OCI-LY7 (cell line): ENCODE results near the gene PSTPIP2. TPM values are rescaled to one million over a fixed set of nuclear protein-coding genes. Genes with fewer than 3 reads are reported as not detected.

Source experiments
- BruUV-seq: library from RNA; stranded (reverse); fragments of 400-500 nt; replicated peaks from 2 replicates; lab custom pipeline; 2021; lab: Mats Ljungman, UMichigan
- CTCF ChIA-PET: fragments of 300-600 bp; sonication (Branson Sonifier 250); formaldehyde crosslinking; loops from one replicate; lab custom pipeline; 2022; ENCODE audit warnings: antibody characterized with exemption; ENCODE audit not compliant: unreplicated experiment; lab: Charles Lee
- POLR2A ChIA-PET: fragments of 300-600 bp; sonication (Branson Sonifier 250); formaldehyde crosslinking; loops from one replicate; lab custom pipeline; 2022; ENCODE audit warnings: antibody characterized with exemption; lab: Charles Lee
- DNase-seq: peaks from one replicate; pipeline ENCODE4 v3.0.0-alpha.2; 2015; ENCODE audit warnings: low spot score
- H2AFZ ChIP-seq: fragments of 200-600 bp; sonication (generic), shearing (Covaris generic); 2 replicates; pipeline ENCODE4 v1.6.1; 2014; ENCODE audit warnings: mild to moderate bottlenecking, antibody characterized with exemption, low read length, moderate library complexity
- H3K27ac ChIP-seq: fragments of 200-600 bp; sonication (generic); 2 replicates; pipeline ENCODE4 v1.5.1; 2014; ENCODE audit warnings: mixed run types, low read depth, mild to moderate bottlenecking, moderate library complexity, low read length, inconsistent platforms; ENCODE audit not compliant: poor library complexity, severe bottlenecking
- H3K36me3 ChIP-seq: fragments of 200-600 bp; sonication (generic); 2 replicates; pipeline ENCODE4 v1.6.1; 2014; ENCODE audit warnings: mild to moderate bottlenecking, antibody characterized with exemption, low read length, moderate library complexity, mixed read lengths; ENCODE audit not compliant: insufficient read depth
- H3K4me1 ChIP-seq: fragments of 200-600 bp; sonication (generic); 2 replicates; pipeline ENCODE4 v1.5.1; 2014; ENCODE audit warnings: mild to moderate bottlenecking, low read length; ENCODE audit not compliant: insufficient read depth, poor library complexity, severe bottlenecking
- H3K4me2 ChIP-seq: fragments of 200-600 bp; sonication (generic); 2 replicates; pipeline ENCODE4 v1.6.1; 2014; ENCODE audit warnings: mild to moderate bottlenecking, low read length
- H3K4me3 ChIP-seq: fragments of 200-600 bp; sonication (generic); 2 replicates; pipeline ENCODE4 v1.5.1; 2014; ENCODE audit warnings: mild to moderate bottlenecking, low read depth, low read length; ENCODE audit not compliant: poor library complexity, severe bottlenecking
- H3K79me2 ChIP-seq: fragments of 200-600 bp; sonication (generic); 2 replicates; pipeline ENCODE4 v1.6.1; 2016; ENCODE audit warnings: low read depth, mild to moderate bottlenecking, low read length, moderate library complexity, mixed read lengths; ENCODE audit not compliant: insufficient read depth
- H3K9me2 ChIP-seq: fragments of 200-600 bp; sonication (generic); 2 replicates; pipeline ENCODE4 v1.6.1; 2016; ENCODE audit warnings: mild to moderate bottlenecking, low read length, mixed read lengths; ENCODE audit not compliant: insufficient read depth
- H3K9me3 ChIP-seq: fragments of 200-600 bp; sonication (generic); 2 replicates; pipeline ENCODE4 v1.6.1; 2014; ENCODE audit warnings: mild to moderate bottlenecking, mixed run types, low read length, mixed read lengths
- H4K20me1 ChIP-seq: fragments of 200-600 bp; sonication (generic); 2 replicates; pipeline ENCODE4 v1.6.1; 2014; ENCODE audit warnings: mild to moderate bottlenecking, antibody characterized with exemption, low read length, moderate library complexity, mixed read lengths; ENCODE audit not compliant: insufficient read depth
- EZH2phosphoT487 ChIP-seq: fragments of 200-600 bp; sonication (generic); IDR thresholded peaks from 2 replicates; pipeline ENCODE4 v1.6.1; 2018; ENCODE audit warnings: low read depth, borderline replicate concordance, mild to moderate bottlenecking, mixed run types, antibody characterized with exemption, low read length, moderate library complexity, mixed read lengths
- intact Hi-C: fragments of 100-400 bp; cut with micrococcal nuclease; formaldehyde crosslinking; loops from one replicate; pipeline ENCODE4 v1.10.0; 2022; ENCODE audit not compliant: unreplicated experiment
- total RNA-seq, 2 experiments: library from RNA; depleted of rRNA in 1 of 2; stranded (reverse); fragments of >200 nt in 1 of 2; shearing (Covaris generic) in 1 of 2; gene quantifications; 2 replicates each; pipeline ENCODE4 v1.2.3, GENCODE V29; 2014 to 2022
- TF ChIP-seq, protein P1 (sequence below): fragments of 200-600 bp; sonication (generic); conservative IDR thresholded peaks from 2 replicates; pipeline ENCODE4 v1.5.1; 2014; ENCODE audit warnings: mild to moderate bottlenecking, antibody characterized with exemption, low read length, moderate library complexity, mixed read lengths

Gene PSTPIP2
- total RNA-seq, 2 experiments from 2014 or later: not detected

GRCh38 chr18:45954070-45954934 is 117.8 kb downstream of the PSTPIP2 start:
- H3K79me2 ChIP-seq: no peaks in the 10 kb centered on the region
- intact Hi-C loops: no loop called here
- TF ChIP-seq, protein P1, sequence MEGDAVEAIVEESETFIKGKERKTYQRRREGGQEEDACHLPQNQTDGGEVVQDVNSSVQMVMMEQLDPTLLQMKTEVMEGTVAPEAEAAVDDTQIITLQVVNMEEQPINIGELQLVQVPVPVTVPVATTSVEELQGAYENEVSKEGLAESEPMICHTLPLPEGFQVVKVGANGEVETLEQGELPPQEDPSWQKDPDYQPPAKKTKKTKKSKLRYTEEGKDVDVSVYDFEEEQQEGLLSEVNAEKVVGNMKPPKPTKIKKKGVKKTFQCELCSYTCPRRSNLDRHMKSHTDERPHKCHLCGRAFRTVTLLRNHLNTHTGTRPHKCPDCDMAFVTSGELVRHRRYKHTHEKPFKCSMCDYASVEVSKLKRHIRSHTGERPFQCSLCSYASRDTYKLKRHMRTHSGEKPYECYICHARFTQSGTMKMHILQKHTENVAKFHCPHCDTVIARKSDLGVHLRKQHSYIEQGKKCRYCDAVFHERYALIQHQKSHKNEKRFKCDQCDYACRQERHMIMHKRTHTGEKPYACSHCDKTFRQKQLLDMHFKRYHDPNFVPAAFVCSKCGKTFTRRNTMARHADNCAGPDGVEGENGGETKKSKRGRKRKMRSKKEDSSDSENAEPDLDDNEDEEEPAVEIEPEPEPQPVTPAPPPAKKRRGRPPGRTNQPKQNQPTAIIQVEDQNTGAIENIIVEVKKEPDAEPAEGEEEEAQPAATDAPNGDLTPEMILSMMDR: no peak
- no peak for TF ChIP-seq EZH2phosphoT487
- H2AFZ ChIP-seq: no peak overlapping the region
- H3K4me2 ChIP-seq: no peak overlapping the region
- H3K27ac ChIP-seq: no peak overlapping the region
- CTCF ChIA-PET: no interaction called here
- H3K9me2 ChIP-seq: no peaks in the 10 kb centered on the region
- POLR2A ChIA-PET: no interaction called here
- BruUV-seq: no TSS peak
- H4K20me1 ChIP-seq: no peaks in the 10 kb centered on the region
- H3K4me1 ChIP-seq: no peaks in the 10 kb centered on the region
- H3K36me3 ChIP-seq: peaks cover 22% of the 10 kb centered on the region
- no peak for DNase-seq
- H3K4me3 ChIP-seq: no peak overlapping the region
- no peaks in the 10 kb centered on the region for H3K9me3 ChIP-seq

DNA sequence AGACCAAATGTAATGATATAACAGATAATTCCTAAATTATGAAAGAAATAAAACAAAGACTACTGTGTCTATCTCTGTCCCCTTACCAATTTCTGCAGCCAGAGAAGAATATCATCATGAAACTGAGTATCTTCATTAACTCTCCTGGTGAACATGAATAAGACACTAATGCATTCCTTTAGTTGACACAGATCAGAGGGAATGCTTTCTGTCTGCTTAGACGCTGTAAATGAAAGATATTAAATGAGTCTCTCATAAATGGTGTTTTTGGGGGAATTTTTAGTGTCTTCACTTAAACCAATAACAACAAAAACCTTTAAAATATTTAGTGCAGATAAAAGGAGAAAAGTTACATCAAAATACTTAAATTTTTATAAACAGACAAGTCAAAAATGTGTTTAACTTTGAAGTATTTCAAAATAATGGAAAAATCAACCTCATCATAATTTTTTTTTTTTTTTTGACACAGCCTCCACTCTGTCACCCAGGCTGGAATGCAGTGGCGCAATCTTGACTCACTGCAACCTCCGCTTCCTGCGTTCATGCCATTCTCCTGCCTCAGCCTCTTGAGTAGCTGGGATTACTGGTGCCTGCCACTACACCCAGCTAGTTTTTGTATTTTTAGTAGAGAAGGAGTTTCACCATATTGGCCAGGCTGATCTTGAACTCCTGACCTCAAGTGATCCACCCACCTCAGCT is 120.9 kb downstream of the PSTPIP2 start:
- no peaks in the 10 kb centered on the region for H3K4me1 ChIP-seq
- H3K36me3 ChIP-seq: peaks cover 28% of the 10 kb centered on the region
- no peaks in the 10 kb centered on the region for H4K20me1 ChIP-seq
- no peak overlapping the region for H2AFZ ChIP-seq
- BruUV-seq: no TSS peak
- H3K9me2 ChIP-seq: no peaks in the 10 kb centered on the region
- H3K79me2 ChIP-seq: no peaks in the 10 kb centered on the region
- POLR2A ChIA-PET: interaction anchor here (0.7 kb wide), 1 partner anchor 19 kb away, joined by 3 read pairs; no protein-coding TSS in a partner anchor
- H3K9me3 ChIP-seq: no peaks in the 10 kb centered on the region
- no peak overlapping the region for H3K4me3 ChIP-seq
- H3K4me2 ChIP-seq: no peak overlapping the region
- TF ChIP-seq, protein P1: no peak
- TF ChIP-seq EZH2phosphoT487: no peak
- intact Hi-C loops: no loop called here
- DNase-seq: no peak
- no peak overlapping the region for H3K27ac ChIP-seq
- CTCF ChIA-PET: no interaction called here
